Epithelial cell of prostate (primary cell): ENCODE data around the gene MCTP1.

Source experiments
- DNase-seq: peaks from one replicate; pipeline ENCODE4 v3.0.0-alpha.2; 2011; ENCODE audit warnings: low read depth, low spot score
- H3K27ac ChIP-seq: fragments of 450-650 bp; 2 replicates; pipeline ENCODE4 v1.5.1; 2017; ENCODE audit warnings: mild to moderate bottlenecking

The MCTP1 gene

GRCh38 chr5:94749042-94749441 lies 535.9 kb downstream of the MCTP1 start:
- DNase-seq: no peak
- no peak overlapping the region for H3K27ac ChIP-seq

GRCh38 chr5:94748212-94748611 lies 536.7 kb downstream of the MCTP1 start:
- no peak overlapping the region for H3K27ac ChIP-seq
- no peak for DNase-seq

GRCh38 chr5:94747371-94747770 lies 537.5 kb downstream of the MCTP1 start:
- DNase-seq: no peak
- no peak overlapping the region for H3K27ac ChIP-seq

- H3K27ac ChIP-seq: no peak overlapping the region
- no peak for DNase-seq
These were observed 538.2 kb downstream of the MCTP1 start for GRCh38 chr5:94746731-94747124.

- H3K27ac ChIP-seq: no peak overlapping the region
- DNase-seq: no peak
These were observed 538.8 kb downstream of the MCTP1 start for GRCh38 chr5:94745786-94746730.

- no peak for DNase-seq
- no peak overlapping the region for H3K27ac ChIP-seq
These were observed 540.0 kb downstream of the MCTP1 start for GRCh38 chr5:94744906-94745305.

GRCh38 chr5:94742852-94743251 lies 542.0 kb downstream of the MCTP1 start:
- DNase-seq: no peak
- no peak overlapping the region for H3K27ac ChIP-seq

- DNase-seq: no peak
- H3K27ac ChIP-seq: no peak overlapping the region
These were observed 544.6 kb downstream of the MCTP1 start for GRCh38 chr5:94740286-94740685.

GRCh38 chr5:94736498-94736897 lies 548.4 kb downstream of the MCTP1 start:
- H3K27ac ChIP-seq: no peak overlapping the region
- DNase-seq: no peak

GRCh38 chr5:94731471-94731870 lies 553.4 kb downstream of the MCTP1 start:
- H3K27ac ChIP-seq: no peak overlapping the region
- DNase-seq: no peak

GRCh38 chr5:94725142-94725541 lies 559.8 kb downstream of the MCTP1 start:
- H3K27ac ChIP-seq: no peak overlapping the region
- DNase-seq: no peak

GRCh38 chr5:94715768-94716167 lies 569.1 kb downstream of the MCTP1 start:
- no peak overlapping the region for H3K27ac ChIP-seq
- DNase-seq: no peak

GRCh38 chr5:94711785-94712184 lies 573.1 kb downstream of the MCTP1 start:
- no peak overlapping the region for H3K27ac ChIP-seq
- DNase-seq: no peak

- H3K27ac ChIP-seq: no peak overlapping the region
- DNase-seq: no peak
These were observed 575.6 kb downstream of the MCTP1 start for GRCh38 chr5:94709277-94709676.

- no peak for DNase-seq
- H3K27ac ChIP-seq: no peak overlapping the region
These were observed 577.5 kb downstream of the MCTP1 start for GRCh38 chr5:94707359-94707758.

GRCh38 chr5:94705427-94705826 lies 579.5 kb downstream of the MCTP1 start:
- no peak for DNase-seq
- H3K27ac ChIP-seq: no peak overlapping the region

- H3K27ac ChIP-seq: no peak overlapping the region
- DNase-seq: no peak
These were observed 582.2 kb downstream of the MCTP1 start for GRCh38 chr5:94702729-94703128.

GRCh38 chr5:94700592-94700991 lies 584.3 kb downstream of the MCTP1 start:
- DNase-seq: no peak
- H3K27ac ChIP-seq: no peak overlapping the region

- no peak overlapping the region for H3K27ac ChIP-seq
- DNase-seq: no peak
These were observed 585.3 kb downstream of the MCTP1 start for GRCh38 chr5:94699562-94699961.

- no peak for DNase-seq
- no peak overlapping the region for H3K27ac ChIP-seq
These were observed 586.7 kb downstream of the MCTP1 start for GRCh38 chr5:94698197-94698596.

- no peak for DNase-seq
- no peak overlapping the region for H3K27ac ChIP-seq
These were observed 590.2 kb downstream of the MCTP1 start for GRCh38 chr5:94694671-94695070.

GRCh38 chr5:94693845-94694370 lies 591.0 kb downstream of the MCTP1 start:
- no peak overlapping the region for H3K27ac ChIP-seq
- DNase-seq: no peak
